Keratinocyte (primary cell): Measurements from ENCODE around the gene NCK2.

ENCODE experiments used
- CTCF ChIP-seq, 3 experiments: IDR thresholded peaks in 1 of 3; conservative IDR thresholded peaks in 1 of 3; optimal IDR thresholded peaks in 1 of 3; 2 replicates in 2 of 3; 3 replicates in 1 of 3; pipeline versions ENCODE3 to v1.5.1; 2011; ENCODE audit warnings: low read length in 3 of 3, mild to moderate bottlenecking in 3 of 3, moderate library complexity in 2 of 3, control low read depth in 1 of 3, inconsistent platforms in 1 of 3; ENCODE audit not compliant: insufficient read depth in 2 of 3; ENCODE audit errors: extremely low read depth in 1 of 3
- EZH2 ChIP-seq: IDR thresholded peaks from one replicate; pipeline ENCODE4 v1.6.1; 2012; ENCODE audit warnings: inconsistent platforms, mild to moderate bottlenecking, low read length, moderate library complexity

GRCh38 chr2:105873281-105873680 lies 128.6 kb downstream of the NCK2 start:
- TF ChIP-seq CTCF (optimal IDR thresholded peaks at IDR 0.05 in 1 of 3, IDR thresholded peaks at IDR 0.05 in 1 of 3, conservative IDR thresholded peaks at IDR 0.05 in 1 of 3; ENCODE audit: extremely low read depth in 1 of 3, insufficient read depth in 2 of 3, low read length in 3 of 3): no peak
- no peak for TF ChIP-seq EZH2
